Activated CD8-positive, alpha-beta memory T cell treated with anti-CD3 and anti-CD28 coated beads, Interleukin-2, amount 50 U/mL, for 48 hours (primary cell): ENCODE data around the gene NPLOC4.

Source experiments
- DNase-seq: peaks from one replicate; pipeline ENCODE4 v3.0.0-alpha.2; 2020

NPLOC4 gene

DNA sequence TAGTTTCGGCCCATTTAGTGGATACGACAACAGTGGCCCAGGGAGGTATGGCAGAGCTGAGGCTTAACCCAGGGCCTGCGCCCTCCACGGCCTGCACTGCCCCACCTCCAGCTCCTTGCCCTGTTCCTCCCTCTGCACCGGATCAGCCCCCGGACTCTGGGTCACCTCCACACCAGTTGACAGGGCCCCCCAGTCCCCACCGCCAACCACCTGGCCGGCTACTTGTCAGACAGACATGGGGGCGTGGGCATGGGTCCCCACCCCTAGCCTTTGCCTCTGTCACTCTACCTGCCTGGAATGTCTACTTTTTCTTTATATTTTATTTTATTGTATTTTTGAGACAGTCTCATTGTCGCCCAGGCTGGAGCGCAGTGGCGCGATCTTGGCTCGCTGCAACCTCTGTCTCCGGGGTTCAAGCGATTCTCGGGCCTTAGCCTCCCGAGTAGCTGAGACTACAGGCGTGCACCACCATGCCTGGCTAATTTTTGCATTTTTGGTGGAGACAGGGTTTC, 121.3 kb downstream of the NPLOC4 start:
- no peak for DNase-seq

DNA sequence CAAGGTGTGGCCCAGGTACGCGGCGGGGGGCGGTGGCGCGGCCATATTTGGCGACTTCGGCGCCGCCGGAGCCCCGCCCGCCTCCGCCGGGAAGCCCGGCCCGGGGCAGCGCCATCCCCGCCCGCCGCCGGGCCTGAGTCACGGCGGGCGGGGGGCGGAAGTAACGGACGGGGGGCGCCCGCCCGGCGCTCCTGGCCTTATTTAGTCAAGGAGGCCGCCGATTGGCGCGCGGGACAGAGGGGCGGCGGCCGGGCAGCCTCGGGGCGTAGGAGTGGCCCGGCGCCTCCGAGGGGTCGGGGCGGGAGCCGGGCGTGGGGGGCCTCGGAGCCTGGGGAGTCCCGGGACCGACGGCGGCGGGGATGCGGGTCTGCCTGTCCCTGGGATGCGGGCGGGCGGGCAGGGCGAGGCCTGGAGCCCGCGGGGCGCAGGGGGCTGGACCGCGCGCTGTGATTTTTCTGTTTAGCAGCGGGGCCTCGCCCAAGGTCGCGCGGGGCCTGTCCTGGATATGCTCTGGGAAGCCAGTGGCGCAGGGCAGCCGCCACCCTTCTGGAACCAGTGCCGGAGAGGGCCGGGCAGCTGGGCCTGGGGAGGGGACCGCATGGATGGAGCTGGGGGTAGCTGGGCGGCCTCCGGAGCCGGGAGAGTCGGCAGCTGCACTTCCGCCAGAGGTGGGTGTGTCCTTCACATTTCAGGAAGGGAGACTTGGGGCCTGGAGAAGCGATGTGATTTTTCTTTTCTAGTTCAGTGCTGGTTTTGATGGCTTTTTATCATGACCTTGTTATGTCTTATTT, 122.0 kb downstream of the NPLOC4 start:
- peak; percentile 85 for DNase-seq

DNA sequence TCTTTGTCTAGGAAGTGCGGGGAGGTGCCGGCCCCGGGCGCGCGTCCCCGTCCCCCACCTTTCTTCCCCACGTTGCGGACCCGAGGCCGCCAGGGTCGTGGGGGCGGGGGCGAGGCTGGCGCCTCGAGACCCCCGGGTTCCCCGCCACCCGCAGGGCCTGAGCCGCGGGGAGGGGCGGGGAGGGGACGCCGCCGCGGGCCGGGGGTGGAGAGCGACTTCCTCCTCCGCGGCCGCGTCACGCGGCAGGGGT, 122.5 kb downstream of the NPLOC4 start:
- DNase-seq: no peak

DNA sequence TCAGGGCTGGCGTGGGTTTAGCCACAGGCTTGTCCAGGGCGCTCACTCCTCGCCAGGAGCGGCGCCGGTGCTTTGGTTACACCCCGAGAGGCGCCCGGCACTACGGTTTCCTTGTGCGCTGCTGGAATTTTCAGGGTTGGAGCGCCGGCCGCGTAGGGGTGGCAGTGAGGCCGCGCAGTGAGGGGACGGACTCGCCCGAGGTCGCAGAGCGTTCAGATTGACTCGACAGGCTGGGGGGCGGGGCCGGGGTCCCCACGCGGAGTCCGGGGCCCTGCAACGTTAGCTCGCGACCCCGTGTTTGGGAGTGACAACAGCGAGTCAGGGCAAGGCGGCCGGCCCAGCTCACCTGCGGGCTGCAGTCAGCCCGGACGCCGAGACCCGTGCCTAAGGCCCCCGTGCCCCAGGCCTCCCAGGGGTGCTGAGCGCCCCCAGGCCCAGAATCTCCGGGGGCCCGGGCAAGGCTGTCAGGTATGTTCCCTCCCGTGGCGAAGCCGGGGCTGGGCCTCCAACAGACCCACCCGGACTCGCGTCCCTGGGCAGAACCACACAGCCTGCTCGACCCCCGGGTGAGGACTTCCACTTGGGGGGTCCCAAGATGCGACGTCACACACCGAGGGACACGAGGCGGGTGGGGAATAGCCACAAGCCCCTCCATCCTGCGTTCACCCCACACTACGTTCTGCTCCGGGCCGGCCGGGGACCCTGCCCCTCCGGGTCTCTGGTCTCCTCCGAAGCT, 123.0 kb downstream of the NPLOC4 start:
- peak; percentile 81 for DNase-seq

DNA sequence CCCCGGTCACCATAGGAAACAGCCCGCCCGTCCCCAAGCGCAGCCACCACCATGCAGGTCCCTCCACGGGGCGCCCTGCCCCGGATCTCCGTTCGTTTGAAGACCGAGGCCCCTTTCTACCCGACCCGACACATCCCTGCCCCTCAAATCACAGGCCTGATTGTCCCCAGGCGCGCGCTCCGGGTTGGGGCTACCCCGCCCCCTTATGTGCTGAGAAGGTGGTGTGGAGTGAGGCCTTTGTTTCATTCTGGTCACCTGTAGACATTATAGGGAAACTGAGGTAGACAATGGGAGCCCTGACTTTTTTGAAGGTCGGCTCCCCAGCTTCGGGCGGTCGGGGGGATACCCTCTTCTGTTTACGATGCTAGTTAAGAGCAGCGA, 123.5 kb downstream of the NPLOC4 start:
- DNase-seq: peak; percentile 87

DNA sequence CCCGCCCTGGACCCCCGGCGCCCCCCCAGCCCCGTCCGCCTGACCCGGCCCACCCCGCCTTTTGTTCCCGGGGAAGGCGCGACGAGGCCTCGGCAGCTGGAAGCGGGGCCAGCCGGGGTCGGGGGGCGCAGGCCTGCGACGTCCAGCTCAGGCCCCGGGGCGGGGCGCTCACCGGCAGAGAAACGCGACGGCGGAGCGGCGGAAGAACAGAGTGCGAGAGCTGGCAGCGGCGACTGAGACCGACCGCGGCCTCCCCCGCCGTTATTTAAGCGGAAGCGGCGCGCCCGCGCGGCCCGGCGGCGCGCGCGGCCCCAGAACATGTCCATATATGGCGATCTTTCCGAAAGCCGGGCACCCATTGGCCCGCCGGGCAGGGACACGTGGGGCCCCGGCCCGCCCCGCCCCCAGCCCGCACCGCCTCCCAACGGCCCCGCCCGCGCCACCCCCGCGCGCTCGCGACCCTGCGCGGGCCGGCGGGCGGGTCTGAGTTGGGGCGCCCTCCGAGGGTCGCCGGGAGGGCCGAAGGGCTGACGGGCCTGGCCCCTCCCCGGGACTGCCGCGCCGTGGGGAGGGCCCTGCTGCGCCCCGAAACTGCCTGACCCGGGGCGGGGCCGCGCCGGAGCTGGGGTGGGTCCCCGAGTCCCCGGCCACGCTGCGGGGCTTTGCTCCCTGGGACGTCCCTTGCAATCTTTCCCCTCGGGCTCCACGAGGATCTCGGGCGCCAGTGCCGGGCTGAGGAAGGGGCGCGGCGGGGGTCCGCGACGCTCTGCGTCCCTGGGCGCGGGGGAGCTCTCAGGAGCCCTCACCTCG, 124.1 kb downstream of the NPLOC4 start, which contains the start of gene ACTG1:
ACTG1 (minus strand) TSS at position 238 of the 810 bp plus-strand sequence. CDS start 445 bp downstream, outside the sequence.
- peak; percentile 97 for DNase-seq

DNA sequence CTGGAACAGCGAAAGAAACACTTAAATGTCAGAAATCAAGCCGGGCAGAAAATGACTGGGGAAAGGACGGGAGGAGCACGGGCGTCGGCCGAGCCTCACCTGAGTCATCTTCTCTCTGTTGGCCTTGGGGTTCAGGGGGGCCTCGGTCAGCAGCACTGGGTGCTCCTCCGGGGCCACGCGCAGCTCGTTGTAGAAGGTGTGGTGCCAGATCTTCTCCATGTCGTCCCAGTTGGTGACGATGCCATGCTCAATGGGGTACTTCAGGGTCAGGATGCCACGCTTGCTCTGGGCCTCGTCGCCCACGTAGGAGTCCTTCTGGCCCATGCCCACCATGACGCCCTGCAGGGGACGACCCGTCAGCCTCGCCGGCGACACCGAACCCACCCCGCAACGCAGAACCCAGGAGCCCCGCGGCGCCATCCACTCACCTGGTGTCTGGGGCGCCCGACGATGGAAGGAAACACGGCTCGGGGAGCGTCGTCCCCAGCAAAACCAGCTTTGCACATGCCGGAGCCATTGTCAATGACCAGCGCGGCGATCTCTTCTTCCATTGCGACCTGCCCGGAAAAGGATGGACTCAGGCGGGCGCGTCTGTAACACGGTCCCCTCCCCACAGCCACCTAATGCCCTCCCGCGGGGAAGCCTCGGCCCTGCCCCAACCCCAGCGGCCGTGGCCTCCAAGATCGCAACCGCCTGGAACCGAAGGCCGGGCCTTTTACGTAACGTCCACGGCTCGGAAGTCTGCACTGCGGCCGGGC, 124.9 kb downstream of the NPLOC4 start:
- peak; percentile 79 for DNase-seq

DNA sequence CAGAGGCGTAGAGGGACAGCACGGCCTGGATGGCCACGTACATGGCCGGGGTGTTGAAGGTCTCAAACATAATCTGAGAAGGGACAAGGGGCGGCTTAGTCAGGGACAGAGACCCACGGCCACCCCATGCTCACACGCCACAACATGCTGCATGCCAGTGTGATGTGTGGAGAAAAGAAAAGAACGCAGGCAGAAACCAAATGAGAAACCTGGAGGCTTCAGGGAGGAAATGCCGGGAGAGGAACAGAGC, 125.4 kb downstream of the NPLOC4 start:
- no peak for DNase-seq

DNA sequence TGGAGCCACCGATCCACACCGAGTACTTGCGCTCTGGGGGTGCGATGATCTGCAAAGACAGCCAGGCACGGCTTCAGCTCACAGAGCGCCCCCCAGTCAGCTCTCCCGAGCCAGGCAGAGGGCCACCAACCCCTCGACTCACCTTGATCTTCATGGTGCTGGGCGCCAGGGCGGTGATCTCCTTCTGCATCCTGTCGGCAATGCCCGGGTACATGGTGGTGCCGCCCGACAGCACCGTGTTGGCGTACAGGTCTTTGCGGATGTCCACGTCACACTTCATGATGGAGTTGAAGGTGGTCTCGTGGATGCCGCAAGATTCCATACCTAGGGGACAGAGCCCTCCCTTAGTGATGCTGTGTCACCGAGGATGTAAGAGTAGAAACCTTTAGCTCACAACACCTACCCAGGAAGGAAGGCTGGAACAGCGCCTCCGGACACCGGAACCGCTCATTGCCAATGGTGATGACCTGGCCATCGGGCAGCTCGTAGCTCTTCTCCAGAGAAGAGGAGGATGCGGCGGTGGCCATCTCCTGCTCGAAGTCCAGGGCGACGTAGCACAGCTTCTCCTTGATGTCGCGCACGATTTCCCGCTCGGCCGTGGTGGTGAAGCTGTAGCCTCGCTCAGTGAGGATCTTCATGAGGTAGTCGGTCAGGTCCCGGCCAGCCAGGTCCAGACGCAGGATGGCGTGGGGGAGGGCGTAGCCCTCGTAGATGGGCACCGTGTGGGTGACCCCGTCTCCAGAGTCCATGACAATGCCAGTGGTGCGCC, 125.9 kb downstream of the NPLOC4 start:
- peak; percentile 72 for DNase-seq

DNA sequence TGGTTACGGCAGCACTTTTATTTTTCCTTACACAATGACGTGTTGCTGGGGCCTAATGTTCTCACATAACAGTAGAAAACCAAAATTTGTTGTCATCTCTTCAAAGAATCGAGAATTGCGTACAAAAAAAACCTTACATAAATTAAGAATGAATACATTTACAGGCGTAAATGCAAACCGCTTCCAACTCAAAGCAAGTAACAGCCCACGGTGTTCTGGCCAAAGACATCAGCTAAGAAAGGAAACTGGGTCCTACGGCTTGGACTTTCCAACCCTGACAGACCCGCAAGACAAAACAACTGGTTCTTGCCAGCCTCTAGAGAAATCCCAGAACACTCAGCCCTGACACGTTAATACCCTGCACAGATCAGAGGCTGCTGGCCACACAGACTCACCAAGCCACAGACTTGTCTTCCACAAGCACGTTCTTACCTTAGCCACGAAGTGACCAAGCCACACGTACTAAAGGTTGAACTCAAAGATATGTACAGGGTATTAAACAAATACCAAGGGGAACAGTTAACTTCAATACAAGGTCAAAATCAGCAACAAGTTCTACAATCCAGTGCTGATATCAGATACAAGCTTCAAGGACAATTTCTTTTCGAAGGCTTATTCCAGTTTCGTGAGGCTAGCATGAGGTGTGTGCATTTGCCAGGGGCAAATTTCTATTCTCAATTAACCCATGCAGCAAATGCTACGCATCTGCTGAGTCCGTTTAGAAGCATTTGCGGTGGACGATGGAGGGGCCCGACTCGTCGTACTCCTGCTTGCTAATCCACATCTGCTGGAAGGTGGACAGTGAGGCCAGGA, 126.7 kb downstream of the NPLOC4 start:
- DNase-seq: peak; percentile 61

DNA sequence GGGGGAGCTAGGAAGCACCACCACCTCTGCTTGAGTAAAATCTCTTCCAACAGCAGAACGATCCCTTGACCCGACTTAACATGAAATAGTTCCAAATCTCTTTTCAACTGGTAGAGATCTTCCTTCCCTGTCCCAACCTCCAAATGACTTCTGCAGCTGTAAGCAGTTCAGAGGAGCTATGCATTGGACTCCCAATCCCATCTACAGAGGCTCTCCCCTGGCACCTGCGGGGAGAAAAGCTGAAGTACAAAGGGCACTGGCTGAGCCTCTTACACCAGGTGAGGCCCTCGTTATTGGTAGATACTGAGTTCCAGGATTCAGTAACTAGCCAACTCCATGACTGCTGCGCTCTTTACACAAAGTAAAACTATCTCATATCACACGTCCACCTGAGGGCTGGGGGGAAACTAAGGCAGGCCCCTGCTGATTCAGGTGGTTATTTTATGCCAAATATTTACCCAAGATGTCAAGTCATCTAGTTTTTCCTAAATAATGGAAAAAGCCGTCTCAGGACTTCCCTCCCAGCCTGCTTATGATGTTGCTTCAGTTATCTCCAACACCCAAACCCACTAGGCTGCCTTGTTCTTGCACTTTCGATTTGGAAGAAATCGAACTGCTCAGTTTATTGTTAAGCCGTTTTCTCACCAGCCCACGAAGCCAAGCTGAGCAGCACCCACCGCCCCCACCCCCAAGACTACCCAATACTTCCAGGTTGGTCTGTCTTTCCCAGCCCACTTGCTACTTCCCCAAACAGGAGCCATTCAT, 127.5 kb downstream of the NPLOC4 start:
- DNase-seq: peak; percentile 69

DNA sequence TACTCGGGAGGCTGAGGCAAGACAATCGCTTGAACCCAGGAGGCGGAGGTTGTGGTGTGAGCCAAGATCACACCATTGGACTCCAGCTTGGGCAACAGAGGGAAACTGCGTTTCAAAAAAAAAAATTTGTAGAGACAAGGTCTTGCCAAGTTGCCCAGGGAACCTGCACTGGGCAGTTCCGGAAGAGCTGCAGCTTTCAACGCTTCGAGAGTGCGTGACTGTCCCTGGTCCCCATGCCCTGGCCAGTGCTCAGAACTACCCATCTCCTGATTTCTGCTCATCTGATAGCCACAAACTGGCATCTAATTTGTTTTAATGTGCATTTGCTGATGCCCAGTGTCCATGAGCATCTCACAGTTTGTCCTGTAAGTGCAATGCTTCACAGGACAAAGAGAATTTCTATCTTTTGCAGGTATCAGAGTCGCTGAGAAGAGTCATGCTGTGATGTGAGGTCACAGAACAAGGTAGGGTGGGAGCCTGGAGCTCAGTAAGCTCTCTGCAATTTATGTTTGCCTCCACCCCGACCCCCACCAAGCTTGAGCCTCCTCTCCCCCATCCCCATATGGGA, 128.2 kb downstream of the NPLOC4 start:
- peak; percentile 68 for DNase-seq
